Pancreas (tissue), 10 donors: ENCODE measurements around the gene CKB. TPM values are rescaled to one million over a fixed set of nuclear protein-coding genes. Genes with fewer than 3 reads are reported as not detected.

Experiments
- ATAC-seq, 4 donors: fragments of 200-7000 bp; cut with Tn5 transposase; one replicate each; pipeline versions ENCODE4 v1.8.0 to v1.9.1; 2020; ENCODE audit warnings: mild to moderate bottlenecking in 4 of 4, moderate library complexity in 4 of 4
- DNase-seq, 6 donors: peaks; one replicate each; pipeline ENCODE4 v3.0.0-alpha.2; 2020
- FAIRE-seq: peaks from 2 replicates; lab custom pipeline; 2012; peaks lifted over from hg19 to GRCh38; lab: Jason Lieb, UNC
- H3K27ac ChIP-seq, 4 donors: fragments of 200-600 bp; sonication (generic); 1 replicate in 3 of 4; 2 replicates in 1 of 4; pipeline versions ENCODE4 v1.5.0 to v1.8.0; 2020
- H3K27me3 ChIP-seq, 4 donors: fragments of 200-600 bp; one replicate each; pipeline ENCODE4 v1.8.0; 2021
- H3K36me3 ChIP-seq, 3 donors: fragments of 200-600 bp; sonication (generic) in 1 of 3; one replicate each; pipeline versions ENCODE4 v1.5.0 to v1.8.0; 2020 to 2021
- H3K4me1 ChIP-seq, 3 donors: fragments of 200-600 bp; one replicate each; pipeline ENCODE4 v1.8.0; 2021
- H3K4me3 ChIP-seq, 4 donors: fragments of 200-600 bp; sonication (generic) in 2 of 4; one replicate each; pipeline versions ENCODE4 v1.5.0 to v1.8.0; 2020 to 2021
- H3K9me3 ChIP-seq, 4 donors: fragments of 200-600 bp; one replicate each; pipeline ENCODE4 v1.8.0; 2021
- WGBS, 2 donors: extraction: QIAGEN DNeasy Blood & Tissue Kit; methylation state at CpG; one replicate each; pipeline ENCODE4 v1.1.7; 2013; 5-methylcytosine and 5-hydroxymethylcytosine counted together
- intact Hi-C, 3 donors: fragments of 100-400 bp; cut with DNase I; formaldehyde crosslinking; loops; one replicate each; pipeline versions ENCODE4 v1.11.1 to v1.14.2; 2022
- polyA plus RNA-seq, 2 donors: library from polyadenylated mRNA; stranded (reverse); fragments of 200-250 nt; gene quantifications; one replicate each; pipeline ENCODE4 v1.2.3, GENCODE V29; 2013
- total RNA-seq, 6 donors: library from RNA; stranded (reverse); fragmentation: NEBNext Ultra II Directional in 4 of 6; extraction: Animal tissue kit (Norgen Biotek cat#: 25700) in 4 of 6; gene quantifications; one replicate each; pipeline versions ENCODE4 v1.2.1 to v1.2.4, GENCODE V29; 2021 to 2023
- TF ChIP-seq, protein P1 (sequence below), 4 donors: fragments of 200-600 bp; sonication (generic) in 3 of 4; IDR thresholded peaks; one replicate each; pipeline versions ENCODE4 v1.5.0 to v1.8.0; 2021; ENCODE audit warnings: antibody characterized with exemption in 4 of 4
- donor health status: healthy with polysubstance abuse.
- donor health status: DM: no; HTN: no; CAD: no; lungs with moderate emphysema.
- donor health status: DM: no; HTN: no; CAD: no.
- donor health status: control.
- donor health status: control.
- donor health status: Bipolar disorder and iron deficiency.
- donor health status: DM: yes; HTN: yes; CAD: no.
- donor health status: DM: no; HTN: no; CAD: no.
- donor health status: DM: no; HTN: no; CAD: no.
- donor health status: DM: yes; HTN: yes; CAD: no.

The CKB gene
- total and polyA plus RNA-seq, 8 donors, result 17.8 to 264 (median 45.9) TPM

GRCh38 chr14:103476631-103477030, 46.0 kb downstream of the CKB start:
- peaks cover 3 to 53% (median 28%) of the 10 kb centered on the region in 3 donors for H3K36me3 ChIP-seq
- 87% methylated on average over 5 of the region's 5 CpGs for WGBS, 2 donors
- intact Hi-C loops, result no loop called here
- H3K27me3 ChIP-seq, result no peaks in the 10 kb centered on the region
- TF ChIP-seq, protein P1, sequence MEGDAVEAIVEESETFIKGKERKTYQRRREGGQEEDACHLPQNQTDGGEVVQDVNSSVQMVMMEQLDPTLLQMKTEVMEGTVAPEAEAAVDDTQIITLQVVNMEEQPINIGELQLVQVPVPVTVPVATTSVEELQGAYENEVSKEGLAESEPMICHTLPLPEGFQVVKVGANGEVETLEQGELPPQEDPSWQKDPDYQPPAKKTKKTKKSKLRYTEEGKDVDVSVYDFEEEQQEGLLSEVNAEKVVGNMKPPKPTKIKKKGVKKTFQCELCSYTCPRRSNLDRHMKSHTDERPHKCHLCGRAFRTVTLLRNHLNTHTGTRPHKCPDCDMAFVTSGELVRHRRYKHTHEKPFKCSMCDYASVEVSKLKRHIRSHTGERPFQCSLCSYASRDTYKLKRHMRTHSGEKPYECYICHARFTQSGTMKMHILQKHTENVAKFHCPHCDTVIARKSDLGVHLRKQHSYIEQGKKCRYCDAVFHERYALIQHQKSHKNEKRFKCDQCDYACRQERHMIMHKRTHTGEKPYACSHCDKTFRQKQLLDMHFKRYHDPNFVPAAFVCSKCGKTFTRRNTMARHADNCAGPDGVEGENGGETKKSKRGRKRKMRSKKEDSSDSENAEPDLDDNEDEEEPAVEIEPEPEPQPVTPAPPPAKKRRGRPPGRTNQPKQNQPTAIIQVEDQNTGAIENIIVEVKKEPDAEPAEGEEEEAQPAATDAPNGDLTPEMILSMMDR (IDR thresholded peaks at IDR 0.05), result no peak
- ATAC-seq, result no peak
- no peak for FAIRE-seq
- H3K4me3 ChIP-seq, result no peak overlapping the region
- DNase-seq, result no peak
- H3K4me1 ChIP-seq, result no peaks in the 10 kb centered on the region
- no peak overlapping the region for H3K27ac ChIP-seq
- no peaks in the 10 kb centered on the region for H3K9me3 ChIP-seq

GRCh38 chr14:103476065-103476464, 46.6 kb downstream of the CKB start:
- ATAC-seq (peak in 1 of 4 donors; percentile 14), DNase-seq (no peak), FAIRE-seq (no peak)
- intact Hi-C loops, result no loop called here
- peaks cover 3 to 56% (median 28%) of the 10 kb centered on the region in 3 donors for H3K36me3 ChIP-seq
- no peaks in the 10 kb centered on the region for H3K9me3 ChIP-seq
- no peaks in the 10 kb centered on the region for H3K27me3 ChIP-seq
- WGBS, 2 donors, result 96% methylated on average over 3 of the region's 3 CpGs
- TF ChIP-seq, protein P1 (IDR thresholded peaks at IDR 0.05), result no peak
- no peak overlapping the region for H3K4me3 ChIP-seq
- no peak overlapping the region for H3K27ac ChIP-seq
- H3K4me1 ChIP-seq, result no peaks in the 10 kb centered on the region

DNA sequence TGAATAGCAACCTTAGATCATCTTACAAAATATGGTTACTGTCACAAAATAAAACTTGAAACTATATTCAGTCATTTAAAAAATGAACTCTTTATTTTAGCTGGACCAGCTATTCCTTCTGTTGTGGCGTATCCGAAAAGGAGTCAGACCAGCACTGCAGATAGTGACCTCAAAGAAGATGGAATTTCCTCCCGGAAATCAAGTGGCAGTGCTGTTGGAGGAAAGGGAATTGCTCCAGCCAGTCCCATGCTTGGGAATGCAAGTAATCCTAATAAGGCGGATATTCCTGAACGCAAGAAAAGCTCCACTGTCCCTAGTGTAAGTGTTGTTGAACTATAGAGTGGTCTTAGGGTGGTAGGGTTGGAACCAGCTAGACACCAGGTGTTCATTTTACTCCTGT, 47.7 kb downstream of the CKB start:
- intact Hi-C loops, result no loop called here
- WGBS, 2 donors, result 92 to 99% methylated on average over 5 of the region's 5 CpGs
- no peak for FAIRE-seq

DNA sequence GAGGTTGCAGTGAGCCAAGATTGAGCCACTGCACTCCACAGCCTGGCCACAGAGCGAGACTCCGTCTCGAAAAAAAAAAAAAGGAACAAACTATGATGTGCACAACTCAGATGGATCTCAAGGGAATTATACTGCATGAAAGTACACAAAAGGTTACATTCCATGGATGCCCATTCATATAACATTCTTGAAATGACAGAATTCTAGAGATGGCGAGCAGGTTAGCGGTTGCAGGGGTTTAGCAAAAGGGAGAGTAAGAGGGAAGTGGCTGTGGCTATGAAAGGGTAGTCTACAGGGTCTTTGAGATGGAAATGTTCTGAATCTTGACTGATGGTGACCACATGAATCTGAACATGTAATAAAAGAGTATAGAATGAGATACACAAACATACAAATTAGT, 49.7 kb downstream of the CKB start:
- WGBS, 2 donors, result 95 to 98% methylated on average over 5 of the region's 5 CpGs
- no peak for DNase-seq
- FAIRE-seq, result no peak
- Histone ChIP-seq H3K9me3 (no peaks in the 10 kb centered on the region), H3K27me3 (no peaks in the 10 kb centered on the region), H3K27ac (no peak overlapping the region), H3K4me3 (no peak overlapping the region), H3K36me3 (peaks cover 0 to 59% (median 25%) of the 10 kb centered on the region in 3 donors), H3K4me1 (no peaks in the 10 kb centered on the region)
- no peak for ATAC-seq
- intact Hi-C loops, result no loop called here
- TF ChIP-seq, protein P1 (IDR thresholded peaks at IDR 0.05), result no peak

More for the DNA sequence above, 47.7 kb downstream of the CKB start:
- DNase-seq, result no peak
- Histone ChIP-seq H3K27me3 (no peaks in the 10 kb centered on the region), H3K9me3 (no peaks in the 10 kb centered on the region), H3K27ac (no peak overlapping the region), H3K36me3 (peaks cover 3 to 57% (median 32%) of the 10 kb centered on the region in 3 donors), H3K4me1 (no peaks in the 10 kb centered on the region), H3K4me3 (no peak overlapping the region)
- ATAC-seq, result no peak
- TF ChIP-seq, protein P1 (IDR thresholded peaks at IDR 0.05), result no peak

Other genes starting within 250 kb of the CKB start
- 100 to 1,000 TPM in 3 of 6 donors, 10 to 100 TPM in 3; 79.8 to 139 (median 101) TPM for gene EIF5, start 188.6 kb downstream of the CKB start, total RNA-seq
- 10 to 100 TPM; 22.2 to 42.1 TPM for gene EIF5, start 188.6 kb downstream of the CKB start, polyA plus RNA-seq
- 10 to 100 TPM; 35.3 to 51.0 (median 40.1) TPM for gene MARK3, start 137.4 kb downstream of the CKB start, total RNA-seq
- gene MARK3, start 137.4 kb downstream of the CKB start, polyA plus RNA-seq, result 100 to 1,000 TPM in 1 of 2 donors, 10 to 100 TPM in 1; 84.7 to 110 TPM
- 10 to 100 TPM in 1 of 6 donors, 1 to 10 TPM in 5; 3.3 to 10.4 (median 6.3) TPM for gene TRMT61A, start 6.4 kb upstream of the CKB start, total RNA-seq
- 10 to 100 TPM; 13.2 to 16.1 TPM for gene TRMT61A, start 6.4 kb upstream of the CKB start, polyA plus RNA-seq
- gene BAG5, start 39.8 kb upstream of the CKB start, total RNA-seq, result 10 to 100 TPM in 3 of 6 donors, 1 to 10 TPM in 3; 6.4 to 13.4 (median 10.0) TPM
- gene BAG5, start 39.8 kb upstream of the CKB start, polyA plus RNA-seq, result 1 to 10 TPM; 3.6 to 8.5 TPM
- 10 to 100 TPM; 17.0 to 28.7 (median 23.9) TPM for gene COA8, start 40.1 kb upstream of the CKB start, total RNA-seq
- gene COA8, start 40.1 kb upstream of the CKB start, polyA plus RNA-seq, result 10 to 100 TPM; 28.0 to 31.7 TPM
- 10 to 100 TPM; 36.1 to 81.0 (median 49.1) TPM for gene KLC1, start 106.4 kb upstream of the CKB start, total RNA-seq
- 10 to 100 TPM; 79.6 to 91.0 TPM for gene KLC1, start 106.4 kb upstream of the CKB start, polyA plus RNA-seq
- gene XRCC3, start 192.6 kb upstream of the CKB start, total RNA-seq, result 1 to 10 TPM; 1.7 to 4.3 (median 2.7) TPM
- 1 to 10 TPM; 4.4 to 5.2 TPM for gene XRCC3, start 192.6 kb upstream of the CKB start, polyA plus RNA-seq
- 10 to 100 TPM; 13.7 to 24.9 (median 16.2) TPM for gene ZFYVE21, start 193.0 kb upstream of the CKB start, total RNA-seq
- 10 to 100 TPM; 22.1 to 32.6 TPM for gene ZFYVE21, start 193.0 kb upstream of the CKB start, polyA plus RNA-seq